Cortex of kidney (tissue), 1 donor: Measurements from ENCODE around the gene MB.
"Not testable (repeated sequence)": the region's sequence is repeated elsewhere in the genome, so short reads cannot be mapped to it uniquely, and the experiment has no call there.

Experiments used
- DNase-seq: peaks from one replicate; lab custom pipeline; 2025; lab: John Stamatoyannopoulos, UW

Gene MB

DNA sequence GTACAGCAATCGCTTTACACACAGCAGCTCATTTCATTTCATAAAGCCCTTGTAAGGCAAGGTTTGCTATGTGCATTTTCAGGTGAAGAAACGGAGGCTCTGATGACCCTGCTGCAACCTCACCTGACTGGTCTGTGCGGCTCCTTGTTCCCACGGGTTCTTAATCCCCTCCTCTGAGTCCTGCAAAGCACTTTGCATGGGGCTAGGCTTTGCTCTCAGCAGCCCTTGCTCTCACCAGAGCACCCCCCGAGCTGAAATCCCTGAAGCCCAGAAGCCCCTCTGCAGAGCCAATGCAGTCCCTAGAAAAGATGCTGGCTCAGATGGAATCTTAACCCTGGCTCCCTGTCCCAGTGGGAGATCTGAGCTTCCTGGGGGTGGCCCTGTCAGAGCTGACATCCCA, 20.1 kb upstream of the MB start:
- DNase-seq, result no peak

GRCh38 chr22:35634943-35635540, 17.9 kb upstream of the MB start:
- no peak for DNase-seq

DNA sequence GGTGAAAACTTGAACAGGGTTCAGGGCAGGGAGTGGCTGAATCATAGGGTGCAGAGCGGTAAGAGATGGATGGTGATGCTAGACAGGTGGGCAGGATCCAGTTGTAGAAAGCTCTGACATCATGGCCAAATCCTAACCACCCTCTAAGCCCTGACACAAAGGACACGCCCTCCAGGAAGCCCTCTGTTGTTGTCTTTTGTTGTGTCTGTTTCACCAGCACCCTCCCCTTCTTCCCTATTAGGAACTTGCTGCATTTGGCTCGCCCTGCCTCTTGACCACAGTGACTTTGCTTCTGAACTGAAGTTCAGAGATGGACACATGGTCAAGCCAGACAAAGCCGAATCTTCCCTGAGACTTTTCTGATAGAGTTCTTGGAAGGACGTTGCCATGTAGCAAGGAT, 16.9 kb upstream of the MB start:
- DNase-seq, result no peak

- no peak for DNase-seq
Measured at GRCh38 chr22:35633520-35633919, 16.4 kb upstream of the MB start.

DNA sequence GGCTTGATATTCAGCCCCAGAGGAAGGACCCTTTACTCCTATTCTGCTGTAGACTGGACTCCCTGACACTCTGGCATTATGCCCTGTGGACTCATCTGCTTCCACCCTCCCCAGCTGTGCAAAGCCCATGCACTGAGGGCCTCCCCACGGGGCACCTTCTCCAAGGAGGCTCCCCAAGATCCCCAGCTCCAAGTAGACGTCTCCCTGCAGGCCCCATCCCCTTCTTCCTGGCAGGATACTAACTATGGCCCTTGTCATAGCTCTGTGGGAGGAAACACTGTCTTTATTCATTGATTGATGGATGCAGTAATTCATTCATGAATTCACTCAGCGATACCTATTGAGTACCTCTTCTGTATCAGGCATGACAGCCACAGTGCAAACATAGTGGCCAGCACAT, 15.8 kb upstream of the MB start:
- no peak for DNase-seq

DNA sequence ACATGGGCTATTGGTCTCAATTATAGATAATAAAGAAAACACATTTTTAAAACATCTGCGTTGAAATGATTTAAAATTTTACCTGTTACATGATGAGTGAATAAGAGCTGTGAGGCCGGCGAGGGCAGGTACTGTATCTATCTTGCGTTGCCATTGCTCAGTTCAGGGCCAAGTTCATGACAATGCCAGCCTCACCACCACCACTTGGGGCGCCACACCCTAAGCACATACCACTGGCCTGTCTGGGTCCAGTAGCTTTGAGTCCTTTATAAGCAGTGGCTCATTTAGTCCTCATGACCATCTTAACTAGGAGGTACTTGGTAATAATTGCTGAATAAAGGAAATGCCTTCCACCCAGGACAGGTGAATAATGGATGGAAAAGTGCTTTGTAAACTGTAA, 14.5 kb upstream of the MB start:
- no peak for DNase-seq

- DNase-seq, result no peak
Measured at GRCh38 chr22:35630891-35631290, 13.8 kb upstream of the MB start.

DNA sequence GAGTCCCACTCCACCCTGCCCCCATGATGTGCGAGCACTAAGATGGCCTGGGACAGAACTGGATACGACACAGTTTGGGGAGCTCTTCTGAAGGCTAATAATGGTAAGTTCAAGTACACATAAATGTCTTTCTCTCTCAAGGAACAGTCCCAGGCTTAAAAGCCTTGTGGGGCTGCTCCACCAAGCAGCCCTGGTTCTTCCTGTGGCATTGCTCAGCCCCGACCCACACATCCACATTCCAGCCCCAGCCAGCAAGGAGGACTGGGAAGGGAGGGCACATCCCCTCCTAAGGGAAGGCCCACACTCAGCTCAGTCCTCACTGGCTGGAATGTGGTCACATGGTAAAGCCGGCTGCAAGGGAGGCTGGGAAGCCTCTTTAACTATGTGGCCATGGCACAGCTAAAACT, 13.3 kb upstream of the MB start:
- DNase-seq, result no peak

DNA sequence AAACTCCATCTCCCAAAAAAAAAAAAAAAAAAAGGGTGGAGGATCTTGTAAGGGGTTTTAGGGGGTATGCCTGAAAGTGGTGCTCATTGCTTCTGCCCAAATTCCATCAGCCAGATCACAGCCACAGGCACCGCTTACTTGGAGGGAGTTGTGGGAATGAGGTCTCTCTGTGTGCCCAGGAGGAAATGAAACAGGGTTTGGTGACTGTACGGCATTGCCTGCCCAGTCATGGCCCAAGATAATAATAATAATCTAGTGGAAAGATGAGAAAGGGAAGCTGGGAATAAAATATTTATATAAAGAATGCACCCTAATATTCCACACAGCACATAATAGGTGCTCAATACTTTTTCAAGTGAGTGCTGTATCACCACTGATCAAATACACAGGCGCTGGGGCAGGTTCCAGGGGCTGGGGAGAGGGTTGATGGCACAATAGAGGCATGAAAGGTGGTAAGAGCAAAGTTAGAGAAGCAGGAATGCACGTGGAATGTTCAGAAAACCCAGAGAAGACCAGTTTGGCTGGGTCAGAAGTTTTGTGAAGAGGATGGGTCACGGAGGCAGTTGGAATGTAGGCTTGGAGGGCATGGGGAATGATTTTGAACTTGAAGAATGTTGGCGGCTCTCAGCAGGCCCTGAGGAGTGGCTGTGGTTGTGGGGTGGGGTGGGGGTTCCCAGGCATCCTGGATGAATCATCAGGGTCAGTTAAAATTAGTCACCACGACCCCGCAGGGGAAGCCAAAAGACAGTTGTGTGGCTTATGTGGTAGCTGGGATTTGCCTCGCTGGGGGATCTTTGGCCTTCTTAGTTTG, 12.5 kb upstream of the MB start:
- no peak for DNase-seq

DNA sequence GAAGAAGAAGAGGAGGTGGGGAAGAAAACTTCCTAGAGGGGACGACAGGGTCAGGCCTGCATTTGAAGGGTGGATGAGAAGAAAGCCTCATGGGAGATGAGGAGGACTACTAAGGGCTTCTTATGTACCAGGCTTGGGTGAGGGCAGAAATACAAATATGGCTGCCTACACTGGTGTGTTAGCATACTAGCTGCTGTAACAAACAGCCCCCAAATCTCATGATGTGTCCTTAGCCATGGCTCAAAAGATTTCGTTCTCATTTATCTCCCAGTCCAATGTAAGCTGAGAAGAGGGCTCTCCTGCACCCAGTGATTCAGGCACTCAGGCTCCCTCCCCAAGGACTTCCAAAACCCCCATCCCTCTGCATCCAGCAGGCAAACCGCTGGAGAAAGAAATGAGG, 11.6 kb upstream of the MB start:
- DNase-seq, result no peak

- no peak for DNase-seq
Measured at GRCh38 chr22:35627267-35628041, 10.3 kb upstream of the MB start.

DNA sequence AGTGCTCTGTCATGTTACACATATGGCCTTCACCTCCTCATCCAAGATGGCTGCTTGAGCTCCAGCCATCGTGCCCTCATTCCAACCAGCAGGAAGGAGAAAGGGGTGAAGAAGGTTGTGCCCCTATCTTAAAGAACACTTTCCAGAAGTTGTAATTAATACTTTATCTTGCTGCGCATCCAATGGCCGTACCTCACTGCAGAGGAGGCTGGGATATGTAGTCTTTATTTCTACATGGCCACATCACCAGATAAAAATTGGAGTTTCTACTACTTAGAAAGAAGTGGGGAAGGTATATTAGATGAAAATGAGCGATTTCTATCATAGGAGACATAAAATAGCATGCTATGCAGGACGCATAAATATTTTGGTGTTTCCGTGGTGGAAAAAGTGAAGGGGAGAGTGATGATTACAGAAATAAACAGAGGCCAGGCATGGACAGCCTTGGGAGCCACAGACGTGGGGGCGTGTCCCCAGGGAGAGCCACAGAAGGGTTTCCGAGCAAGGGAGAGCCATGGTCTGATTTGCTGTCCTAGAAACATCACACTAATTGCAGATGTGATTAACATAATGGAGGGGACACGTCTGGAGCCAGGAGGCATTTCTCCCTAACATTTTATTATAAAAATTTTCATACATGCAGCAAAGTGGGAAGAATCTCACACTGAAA, 8.8 kb upstream of the MB start:
- no peak for DNase-seq

DNA sequence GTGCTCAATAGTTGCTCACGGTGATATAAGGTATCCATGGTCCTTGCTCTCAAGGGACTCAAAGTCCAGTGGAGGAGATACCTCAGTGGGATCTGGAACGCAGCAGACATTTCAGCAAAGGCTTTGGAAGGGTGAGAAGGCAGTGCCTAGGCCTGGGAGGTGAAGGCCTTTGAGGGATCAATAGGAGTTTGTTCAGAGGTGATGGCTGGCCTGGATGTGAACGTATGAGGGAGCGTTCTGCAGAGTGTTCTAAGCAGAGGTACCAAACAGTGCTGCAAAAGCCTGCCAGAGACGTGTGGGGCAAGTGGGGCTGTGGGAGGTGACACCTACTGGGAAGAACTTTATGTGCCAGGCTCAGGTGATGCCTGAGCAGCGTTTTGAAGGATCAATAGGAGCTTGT, 7.4 kb upstream of the MB start:
- DNase-seq, result no peak

DNA sequence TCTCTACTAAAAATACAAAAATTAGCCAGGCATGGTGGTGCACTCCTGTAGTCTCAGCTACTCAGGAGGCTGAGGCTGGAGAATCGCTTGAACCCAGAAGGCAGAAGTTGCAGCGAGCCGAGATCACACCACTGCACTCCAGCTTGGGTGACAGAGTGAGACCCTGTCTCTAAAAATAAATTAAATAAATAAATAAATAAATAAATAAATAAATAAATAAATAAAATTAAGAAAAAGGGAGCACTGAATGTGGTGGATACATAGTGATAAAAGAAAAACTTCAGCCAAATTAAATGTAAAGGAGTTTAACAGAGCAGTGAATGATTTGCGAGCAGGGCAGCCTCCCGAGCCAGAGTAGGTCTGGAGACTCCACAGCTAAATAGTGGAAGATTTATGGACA, 6.8 kb upstream of the MB start:
- DNase-seq, result not testable (repeated sequence)

DNA sequence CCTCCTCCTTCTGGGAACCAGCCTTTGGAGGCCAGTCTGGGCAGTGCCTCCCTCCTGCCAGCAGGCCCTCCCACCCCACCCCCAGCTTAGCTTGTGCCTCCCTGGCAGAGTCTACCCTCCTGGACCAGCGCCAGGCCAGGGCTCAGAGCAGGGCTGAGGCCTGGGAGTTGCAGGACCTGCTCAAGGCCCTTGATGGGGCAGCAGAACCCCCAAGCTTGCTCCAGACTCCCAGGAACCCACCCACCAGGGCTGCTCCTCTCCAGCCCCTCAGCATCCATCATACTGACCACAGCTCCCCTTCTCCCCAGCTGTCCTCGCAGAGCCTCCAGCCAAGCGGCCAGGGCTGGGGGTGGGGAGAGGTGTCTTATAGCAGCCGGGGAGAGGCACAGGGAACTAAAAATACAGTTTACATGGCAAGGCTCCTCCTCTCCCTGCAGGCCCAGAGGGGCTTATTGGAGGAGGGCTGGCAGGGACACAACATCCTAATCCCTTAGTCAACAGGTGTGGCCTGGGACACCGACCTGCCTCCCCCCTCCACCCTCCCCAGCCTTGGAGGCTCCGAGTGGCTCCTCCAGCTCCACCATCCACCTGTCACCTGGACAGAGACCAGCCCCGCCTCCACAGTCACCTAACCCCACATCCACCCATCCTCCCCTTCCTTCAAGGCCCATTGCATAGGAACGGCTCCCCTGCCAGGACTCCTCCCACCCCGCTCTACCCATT, 5.2 kb upstream of the MB start:
- DNase-seq, result no peak

- no peak for DNase-seq
Measured at GRCh38 chr22:35621451-35621850, 4.3 kb upstream of the MB start.

GRCh38 chr22:35620624-35621251, 3.6 kb upstream of the MB start:
- no peak for DNase-seq

DNA sequence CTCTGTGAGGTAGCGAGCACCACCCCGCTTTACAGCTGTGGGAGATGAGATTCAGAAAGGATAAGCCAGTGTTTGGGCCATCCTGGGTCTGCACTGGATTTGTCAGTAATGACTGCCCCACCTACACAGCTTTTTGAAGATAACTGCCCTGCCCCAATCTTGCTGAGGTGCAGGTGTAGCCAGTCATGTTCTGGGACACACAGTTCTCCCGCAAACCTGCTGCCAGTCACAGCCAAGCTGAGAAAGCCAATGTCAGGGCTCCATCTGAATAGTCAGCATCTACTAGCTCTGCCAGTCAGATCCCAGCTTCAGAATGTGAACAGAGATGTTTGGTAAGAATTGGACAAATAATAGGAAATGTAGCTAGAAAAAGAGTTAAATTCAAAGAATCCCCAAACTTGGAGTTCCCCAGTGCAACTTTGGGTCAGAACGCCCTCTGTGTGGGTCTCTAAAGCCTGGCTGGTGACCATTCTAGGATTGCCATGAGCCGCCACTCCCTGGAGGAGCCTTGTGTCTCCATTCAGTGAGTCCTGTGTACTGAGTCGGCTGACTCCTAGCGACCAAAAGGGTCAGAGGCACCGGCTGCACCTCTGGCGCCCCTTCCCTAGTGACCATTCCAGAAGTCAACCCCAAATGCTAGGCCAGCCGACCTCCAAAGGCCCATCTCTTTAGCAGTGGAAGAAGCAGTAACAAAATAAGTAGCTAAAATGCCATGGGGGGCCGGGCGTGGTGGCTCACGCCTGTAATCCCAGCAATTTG, 2.4 kb upstream of the MB start:
- no peak for DNase-seq

DNA sequence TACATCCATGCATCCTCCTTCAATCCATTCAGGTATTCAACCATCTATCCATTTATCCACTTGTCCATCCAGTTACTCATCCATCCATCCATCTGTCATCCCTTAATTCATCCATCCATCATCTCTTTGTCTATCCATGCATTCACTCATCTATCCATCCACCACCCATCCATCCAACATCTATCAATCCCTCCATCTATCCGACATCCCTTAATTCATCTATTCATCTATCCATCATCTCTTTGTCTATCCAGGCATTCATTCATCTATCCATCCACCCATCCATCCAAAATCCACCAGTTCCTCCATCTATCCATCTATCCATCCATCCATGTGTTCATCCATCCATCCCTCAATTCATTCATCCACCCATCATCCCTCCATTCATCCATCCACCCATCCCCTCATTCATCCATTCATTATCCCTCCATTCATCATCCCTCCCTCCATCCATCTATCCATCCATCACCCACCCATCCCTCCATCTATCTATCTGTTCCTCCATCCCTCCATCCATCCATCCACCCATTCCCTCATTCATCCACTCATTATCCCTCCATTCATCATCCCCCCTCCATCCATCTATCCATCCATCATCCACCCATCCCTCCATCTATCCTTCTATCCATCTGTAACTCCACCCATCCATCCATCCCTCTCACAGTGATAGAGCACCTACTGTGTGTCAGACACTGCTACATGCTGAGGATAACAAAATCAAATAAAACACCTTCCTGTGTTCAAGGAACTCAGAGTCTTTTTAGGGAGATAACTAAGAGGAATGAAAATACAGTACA, 1.5 kb upstream of the MB start:
- DNase-seq, result no peak

- no peak for DNase-seq
Measured at GRCh38 chr22:35616043-35616442, 1.1 kb downstream of the MB start.
